OCI-LY3 (cell line): ENCODE measurements around the gene FOCAD.

Source experiments
- CTCF ChIP-seq: fragments of 200-600, 300-600 bp; sonication (generic); IDR thresholded peaks from 2 replicates; pipeline ENCODE4 v1.5.1; 2014; ENCODE audit warnings: antibody characterized with exemption, low read length, low read depth
- EZH2phosphoT487 ChIP-seq: fragments of 200-600 bp; shearing (Covaris generic); IDR thresholded peaks from 2 replicates; pipeline ENCODE4 v1.6.1; 2018; ENCODE audit warnings: antibody characterized with exemption, mixed run types, low read depth

GRCh38 chr9:20702570-20702969 lies 18.5 kb downstream of the FOCAD start:
- TF ChIP-seq CTCF (no peak), EZH2phosphoT487 (no peak)
